ENCODE data around the gene FILIP1.

- no peak for TF ChIP-seq CTCF (IDR thresholded peaks at IDR 0.05)
- TF ChIP-seq POLR2A (IDR thresholded peaks at IDR 0.05): peak in 1 of 2 donors; percentile 35
Observed at GRCh38 chr6:75493400-75494064, at the start of gene FILIP1.
